Activated CD8-positive, alpha-beta T cell treated with anti-CD3 and anti-CD28 coated beads, Interleukin-2, amount 10 ng/mL, durations not matched to agents 7 days and 5 days (primary cell): ENCODE data around the gene MAP1B. TPM values are rescaled to one million over a fixed set of nuclear protein-coding genes. Genes with fewer than 3 reads are reported as not detected.

Source experiments
- ATAC-seq: fragments of 150-1000 bp; cut with Tn5 transposase; one replicate; pipeline ENCODE4 v1.10.0; 2021; ENCODE audit warnings: moderate library complexity
- CTCF ChIA-PET: fragments of 350-600 bp; sonication (Branson Sonifier 250); formaldehyde crosslinking; loops from one replicate; lab custom pipeline; 2021; ENCODE audit warnings: antibody characterized with exemption; lab: Charles Lee
- POLR2A ChIA-PET: fragments of 350-600 bp; sonication (Branson Sonifier 250); formaldehyde crosslinking; loops from one replicate; lab custom pipeline; 2021; ENCODE audit warnings: antibody characterized with exemption; lab: Charles Lee
- DNase-seq: peaks from one replicate; pipeline ENCODE4 v3.0.0-alpha.2; 2020
- H3K27ac Mint-ChIP-seq: one replicate; pipeline ENCODE4 v1.8.0; 2021; ENCODE audit warnings: mild to moderate bottlenecking, mixed read lengths
- H3K27me3 Mint-ChIP-seq: one replicate; pipeline ENCODE4 v1.8.0; 2021; ENCODE audit warnings: low read depth, mixed read lengths
- H3K36me3 Mint-ChIP-seq: one replicate; pipeline ENCODE4 v1.8.0; 2021; ENCODE audit warnings: low read depth, mixed read lengths
- H3K4me1 Mint-ChIP-seq: one replicate; pipeline ENCODE4 v1.8.0; 2021; ENCODE audit warnings: low read depth, mixed read lengths
- H3K4me3 Mint-ChIP-seq: one replicate; pipeline ENCODE4 v1.8.0; 2021; ENCODE audit warnings: mild to moderate bottlenecking, mixed read lengths
- H3K9me3 Mint-ChIP-seq: one replicate; pipeline ENCODE4 v1.8.0; 2022; ENCODE audit warnings: mixed read lengths; ENCODE audit not compliant: insufficient read depth
- total RNA-seq, 2 experiments: library from RNA; stranded (reverse); gene quantifications; one replicate each; pipeline ENCODE4 v1.2.3, GENCODE V29; 2021

Gene MAP1B
- total RNA-seq, 2 experiments from 2014 or later: 0.03 TPM; not detected in 1

GRCh38 chr5:72172786-72173185 lies 65.5 kb downstream of the MAP1B start:
- POLR2A ChIA-PET: no interaction called here
- Mint-ChIP-seq H3K4me1 (no peaks in the 10 kb centered on the region), H3K27ac (no peak overlapping the region), H3K9me3 (no peaks in the 10 kb centered on the region), H3K36me3 (no peaks in the 10 kb centered on the region), H3K27me3 (peaks cover 47% of the 10 kb centered on the region), H3K4me3 (no peak overlapping the region)
- ATAC-seq (no peak), DNase-seq (no peak)
- CTCF ChIA-PET: no interaction called here

- H3K27ac Mint-ChIP-seq: no peak overlapping the region
- no peaks in the 10 kb centered on the region for H3K36me3 Mint-ChIP-seq
- ATAC-seq: no peak
- ChIA-PET CTCF (no interaction called here), POLR2A (no interaction called here)
- no peak for DNase-seq
- H3K27me3 Mint-ChIP-seq: peaks cover 41% of the 10 kb centered on the region
- no peaks in the 10 kb centered on the region for H3K4me1 Mint-ChIP-seq
- no peak overlapping the region for H3K4me3 Mint-ChIP-seq
- H3K9me3 Mint-ChIP-seq: no peaks in the 10 kb centered on the region
Measured at GRCh38 chr5:72177538-72177937, 70.3 kb downstream of the MAP1B start.

- Mint-ChIP-seq H3K4me1 (no peaks in the 10 kb centered on the region), H3K27me3 (peaks cover 40% of the 10 kb centered on the region), H3K4me3 (no peak overlapping the region), H3K27ac (no peak overlapping the region), H3K36me3 (no peaks in the 10 kb centered on the region), H3K9me3 (no peaks in the 10 kb centered on the region)
- DNase-seq: no peak
- ATAC-seq: no peak
- CTCF ChIA-PET: no interaction called here
- POLR2A ChIA-PET: no interaction called here
Measured at GRCh38 chr5:72179028-72179815, 71.9 kb downstream of the MAP1B start.

GRCh38 chr5:72179816-72180440 lies 72.7 kb downstream of the MAP1B start:
- Mint-ChIP-seq H3K27me3 (peaks cover 36% of the 10 kb centered on the region), H3K4me3 (no peak overlapping the region), H3K9me3 (no peaks in the 10 kb centered on the region), H3K36me3 (no peaks in the 10 kb centered on the region), H3K27ac (no peak overlapping the region), H3K4me1 (no peaks in the 10 kb centered on the region)
- DNase-seq (no peak), ATAC-seq (no peak)
- CTCF ChIA-PET: no interaction called here
- POLR2A ChIA-PET: no interaction called here

GRCh38 chr5:72180925-72181324 lies 73.7 kb downstream of the MAP1B start:
- Mint-ChIP-seq H3K4me1 (no peaks in the 10 kb centered on the region), H3K36me3 (no peaks in the 10 kb centered on the region), H3K9me3 (no peaks in the 10 kb centered on the region), H3K4me3 (no peak overlapping the region), H3K27ac (no peak overlapping the region), H3K27me3 (peaks cover 37% of the 10 kb centered on the region)
- CTCF ChIA-PET: no interaction called here
- ATAC-seq (no peak), DNase-seq (no peak)
- POLR2A ChIA-PET: no interaction called here

- ATAC-seq (no peak), DNase-seq (no peak)
- Mint-ChIP-seq H3K27ac (no peak overlapping the region), H3K27me3 (peaks cover 39% of the 10 kb centered on the region), H3K9me3 (no peaks in the 10 kb centered on the region), H3K36me3 (no peaks in the 10 kb centered on the region), H3K4me3 (no peak overlapping the region), H3K4me1 (no peaks in the 10 kb centered on the region)
- CTCF ChIA-PET: no interaction called here
- POLR2A ChIA-PET: no interaction called here
Measured at GRCh38 chr5:72182686-72183085, 75.4 kb downstream of the MAP1B start.

GRCh38 chr5:72183101-72183520 lies 75.8 kb downstream of the MAP1B start:
- Mint-ChIP-seq H3K4me1 (no peaks in the 10 kb centered on the region), H3K36me3 (no peaks in the 10 kb centered on the region), H3K9me3 (no peaks in the 10 kb centered on the region), H3K4me3 (no peak overlapping the region), H3K27me3 (peaks cover 42% of the 10 kb centered on the region), H3K27ac (no peak overlapping the region)
- ATAC-seq: no peak
- POLR2A ChIA-PET: no interaction called here
- CTCF ChIA-PET: no interaction called here
- DNase-seq: no peak

- ATAC-seq: no peak
- H3K27me3 Mint-ChIP-seq: peaks cover 45% of the 10 kb centered on the region
Measured at GRCh38 chr5:72184408-72184807, 77.1 kb downstream of the MAP1B start.

GRCh38 chr5:72185496-72186329 lies 78.4 kb downstream of the MAP1B start:
- Mint-ChIP-seq H3K27me3 (peaks cover 44% of the 10 kb centered on the region), H3K36me3 (no peaks in the 10 kb centered on the region), H3K27ac (no peak overlapping the region), H3K9me3 (no peaks in the 10 kb centered on the region), H3K4me1 (no peaks in the 10 kb centered on the region), H3K4me3 (no peak overlapping the region)
- ChIA-PET POLR2A (no interaction called here), CTCF (no interaction called here)
- DNase-seq: no peak
- no peak for ATAC-seq

More at GRCh38 chr5:72184408-72184807, 77.1 kb downstream of the MAP1B start:
- no peaks in the 10 kb centered on the region for H3K36me3 Mint-ChIP-seq
- ChIA-PET CTCF (no interaction called here), POLR2A (no interaction called here)
- no peak overlapping the region for H3K27ac Mint-ChIP-seq
- H3K4me1 Mint-ChIP-seq: no peaks in the 10 kb centered on the region
- no peak overlapping the region for H3K4me3 Mint-ChIP-seq
- H3K9me3 Mint-ChIP-seq: no peaks in the 10 kb centered on the region
- DNase-seq: no peak

- no peak overlapping the region for H3K27ac Mint-ChIP-seq
- POLR2A ChIA-PET: no interaction called here
- CTCF ChIA-PET: interaction anchor here (0.5 to 1.8 kb wide), 4 partner anchors 8 to 121 kb away, joined by 3 to 4 read pairs (median 3); no protein-coding TSS in a partner anchor
- no peaks in the 10 kb centered on the region for H3K4me1 Mint-ChIP-seq
- peaks cover 46% of the 10 kb centered on the region for H3K27me3 Mint-ChIP-seq
- no peaks in the 10 kb centered on the region for H3K9me3 Mint-ChIP-seq
- H3K4me3 Mint-ChIP-seq: no peak overlapping the region
- DNase-seq: no peak
- no peaks in the 10 kb centered on the region for H3K36me3 Mint-ChIP-seq
- ATAC-seq: no peak
Measured at GRCh38 chr5:72187388-72188075, 80.3 kb downstream of the MAP1B start.

GRCh38 chr5:72188166-72188565 lies 80.9 kb downstream of the MAP1B start:
- CTCF ChIA-PET: interaction anchor here (1.1 to 1.8 kb wide), 2 partner anchors 21 to 120 kb away, joined by 3 to 4 read pairs; no protein-coding TSS in a partner anchor
- no peak for DNase-seq
- ATAC-seq: no peak
- Mint-ChIP-seq H3K4me3 (no peak overlapping the region), H3K27me3 (peaks cover 43% of the 10 kb centered on the region), H3K36me3 (no peaks in the 10 kb centered on the region), H3K9me3 (no peaks in the 10 kb centered on the region), H3K4me1 (no peaks in the 10 kb centered on the region), H3K27ac (no peak overlapping the region)
- POLR2A ChIA-PET: no interaction called here
